BJ (cell line): ENCODE measurements around the gene RAPGEF5. TPM values are rescaled to one million over a fixed set of nuclear protein-coding genes. Genes with fewer than 3 reads are reported as not detected.

Source experiments
- CTCF ChIA-PET: fragments of 350-600 bp; formaldehyde crosslinking; extraction: SDS; loops from one replicate; lab custom pipeline; 2021; ENCODE audit warnings: antibody characterized with exemption, inconsistent platforms; lab: Yijun Ruan, JAX
- POLR2A ChIA-PET: fragments of 300-600 bp; sonication (Branson Sonifier 250); formaldehyde crosslinking; extraction: SDS; loops from one replicate; lab custom pipeline; 2021; ENCODE audit warnings: antibody characterized with exemption; lab: Charles Lee
- DNase-seq: peaks from one replicate; pipeline ENCODE4 v3.0.0-alpha.2; 2011; ENCODE audit warnings: low read depth
- H3K27me3 ChIP-seq: 2 replicates; pipeline ENCODE4 v1.6.0; 2011; ENCODE audit warnings: low read length; ENCODE audit not compliant: control insufficient read depth, insufficient read depth
- H3K36me3 ChIP-seq: 2 replicates; pipeline ENCODE4 v1.5.1; 2011; ENCODE audit warnings: low read length; ENCODE audit not compliant: control insufficient read depth, insufficient read depth
- H3K4me3 ChIP-seq: 2 replicates; pipeline ENCODE4 v1.5.1; 2011; ENCODE audit warnings: low read depth, mild to moderate bottlenecking, control low read depth, low read length
- polyA plus RNA-seq: library from polyadenylated mRNA; depleted of rRNA; stranded (reverse); fragments of >200 nt; gene quantifications from 2 replicates; pipeline ENCODE4 v1.2.3, GENCODE V29; 2011
- TF ChIP-seq, protein P1 (sequence below): IDR thresholded peaks from 2 replicates; pipeline ENCODE4 v1.5.1; 2011; ENCODE audit warnings: low read depth, mild to moderate bottlenecking, control low read depth, inconsistent platforms, low read length, moderate library complexity; ENCODE audit not compliant: insufficient read depth

RAPGEF5 gene
- polyA plus RNA-seq, 1 experiment = not detected

DNA sequence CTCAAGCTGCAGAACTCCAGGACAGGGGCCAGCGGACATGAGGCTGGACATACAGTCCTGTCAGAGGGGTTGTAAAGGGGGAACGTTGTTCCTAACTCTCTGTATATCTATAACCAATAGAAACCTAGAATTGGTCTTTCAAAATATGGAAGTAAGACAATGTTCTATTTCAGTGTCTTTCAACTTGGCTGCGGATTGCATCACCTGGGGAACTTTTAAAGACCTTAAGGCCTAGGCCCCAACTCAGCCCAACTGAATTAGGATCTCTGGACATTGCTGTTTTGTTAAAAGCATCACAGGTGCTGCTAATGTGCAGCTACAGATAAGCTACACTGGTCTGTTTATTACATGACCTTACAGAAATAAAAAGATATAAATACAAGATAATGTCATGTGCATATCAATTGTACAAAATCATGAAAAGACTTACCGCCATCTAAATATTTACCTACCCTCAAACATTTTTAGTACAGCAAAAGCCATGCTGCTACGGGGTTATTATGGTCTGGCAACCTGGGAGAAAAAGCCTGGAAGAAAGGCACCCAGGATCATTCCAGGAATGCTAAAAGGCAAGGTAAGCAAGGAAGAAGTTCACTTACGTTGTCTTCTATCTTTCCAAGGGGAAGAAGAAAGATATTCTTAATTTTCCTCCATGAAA is 169.1 kb downstream of the RAPGEF5 start:
- Histone ChIP-seq H3K4me3 (no peak overlapping the region), H3K27me3 (no peaks in the 10 kb centered on the region), H3K36me3 (no peaks in the 10 kb centered on the region)
- ChIA-PET CTCF (interaction anchor here (1.3 to 1.5 kb wide), 2 partner anchors 14 to 77 kb away, joined by 3 read pairs; no protein-coding TSS in a partner anchor), POLR2A (no interaction called here)
- TF ChIP-seq, protein P1, sequence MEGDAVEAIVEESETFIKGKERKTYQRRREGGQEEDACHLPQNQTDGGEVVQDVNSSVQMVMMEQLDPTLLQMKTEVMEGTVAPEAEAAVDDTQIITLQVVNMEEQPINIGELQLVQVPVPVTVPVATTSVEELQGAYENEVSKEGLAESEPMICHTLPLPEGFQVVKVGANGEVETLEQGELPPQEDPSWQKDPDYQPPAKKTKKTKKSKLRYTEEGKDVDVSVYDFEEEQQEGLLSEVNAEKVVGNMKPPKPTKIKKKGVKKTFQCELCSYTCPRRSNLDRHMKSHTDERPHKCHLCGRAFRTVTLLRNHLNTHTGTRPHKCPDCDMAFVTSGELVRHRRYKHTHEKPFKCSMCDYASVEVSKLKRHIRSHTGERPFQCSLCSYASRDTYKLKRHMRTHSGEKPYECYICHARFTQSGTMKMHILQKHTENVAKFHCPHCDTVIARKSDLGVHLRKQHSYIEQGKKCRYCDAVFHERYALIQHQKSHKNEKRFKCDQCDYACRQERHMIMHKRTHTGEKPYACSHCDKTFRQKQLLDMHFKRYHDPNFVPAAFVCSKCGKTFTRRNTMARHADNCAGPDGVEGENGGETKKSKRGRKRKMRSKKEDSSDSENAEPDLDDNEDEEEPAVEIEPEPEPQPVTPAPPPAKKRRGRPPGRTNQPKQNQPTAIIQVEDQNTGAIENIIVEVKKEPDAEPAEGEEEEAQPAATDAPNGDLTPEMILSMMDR = no peak
- no peak for DNase-seq

DNA sequence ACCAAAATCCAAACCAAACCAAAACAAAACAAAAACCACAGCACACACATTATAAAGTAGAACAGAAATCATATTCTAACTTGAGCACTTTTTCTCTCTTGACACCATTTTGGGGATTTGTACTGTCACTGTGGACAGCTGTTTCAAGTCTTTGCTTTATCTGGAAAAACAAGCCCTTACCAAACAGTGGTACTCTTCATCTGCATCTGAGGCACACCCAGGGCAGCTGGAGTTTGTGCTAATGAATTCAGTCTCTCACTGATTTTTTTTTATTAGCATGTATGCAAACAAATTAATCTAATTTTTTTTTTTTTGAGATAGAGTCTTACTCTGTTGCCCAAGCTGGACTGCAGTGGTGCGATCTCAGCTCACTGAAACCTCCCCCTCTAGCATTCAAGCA is 171.4 kb downstream of the RAPGEF5 start:
- no peaks in the 10 kb centered on the region for H3K27me3 ChIP-seq
- DNase-seq = no peak
- no peak overlapping the region for H3K4me3 ChIP-seq
- ChIA-PET CTCF (no interaction called here), POLR2A (no interaction called here)
- TF ChIP-seq, protein P1 = no peak
- H3K36me3 ChIP-seq = no peaks in the 10 kb centered on the region

DNA sequence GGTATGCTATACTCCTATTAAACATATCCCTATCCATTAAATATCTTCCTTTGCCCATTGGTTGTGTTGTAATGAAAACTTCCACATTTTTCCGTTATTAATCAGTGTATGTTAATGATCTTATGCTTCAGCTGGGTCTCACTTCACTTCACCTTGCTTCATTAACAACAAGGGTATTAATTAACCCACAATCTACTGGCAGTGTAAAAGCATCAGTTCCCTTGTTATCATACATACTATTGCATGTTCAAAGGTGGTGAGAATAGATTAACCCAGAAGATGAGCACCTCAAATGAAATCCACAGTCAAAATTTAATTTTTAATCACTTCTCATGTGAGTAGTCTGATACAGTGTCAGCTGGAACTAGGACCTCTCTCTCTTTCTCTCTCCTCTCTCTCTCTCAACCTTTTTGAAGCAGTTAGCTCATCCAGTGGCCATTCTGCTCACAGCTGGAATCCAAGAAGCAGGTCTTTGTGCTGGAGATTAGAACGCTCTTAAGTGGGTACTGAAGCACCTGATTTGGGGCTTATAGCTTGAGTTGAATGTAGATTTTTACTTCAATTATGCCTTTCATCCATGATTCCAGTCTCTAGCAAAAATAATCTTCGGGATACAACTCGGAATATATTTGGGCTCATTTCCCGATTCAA is 172.3 kb downstream of the RAPGEF5 start:
- no peaks in the 10 kb centered on the region for H3K27me3 ChIP-seq
- TF ChIP-seq, protein P1 = no peak
- ChIA-PET POLR2A (no interaction called here), CTCF (no interaction called here)
- H3K4me3 ChIP-seq = no peak overlapping the region
- H3K36me3 ChIP-seq = no peaks in the 10 kb centered on the region
- no peak for DNase-seq

DNA sequence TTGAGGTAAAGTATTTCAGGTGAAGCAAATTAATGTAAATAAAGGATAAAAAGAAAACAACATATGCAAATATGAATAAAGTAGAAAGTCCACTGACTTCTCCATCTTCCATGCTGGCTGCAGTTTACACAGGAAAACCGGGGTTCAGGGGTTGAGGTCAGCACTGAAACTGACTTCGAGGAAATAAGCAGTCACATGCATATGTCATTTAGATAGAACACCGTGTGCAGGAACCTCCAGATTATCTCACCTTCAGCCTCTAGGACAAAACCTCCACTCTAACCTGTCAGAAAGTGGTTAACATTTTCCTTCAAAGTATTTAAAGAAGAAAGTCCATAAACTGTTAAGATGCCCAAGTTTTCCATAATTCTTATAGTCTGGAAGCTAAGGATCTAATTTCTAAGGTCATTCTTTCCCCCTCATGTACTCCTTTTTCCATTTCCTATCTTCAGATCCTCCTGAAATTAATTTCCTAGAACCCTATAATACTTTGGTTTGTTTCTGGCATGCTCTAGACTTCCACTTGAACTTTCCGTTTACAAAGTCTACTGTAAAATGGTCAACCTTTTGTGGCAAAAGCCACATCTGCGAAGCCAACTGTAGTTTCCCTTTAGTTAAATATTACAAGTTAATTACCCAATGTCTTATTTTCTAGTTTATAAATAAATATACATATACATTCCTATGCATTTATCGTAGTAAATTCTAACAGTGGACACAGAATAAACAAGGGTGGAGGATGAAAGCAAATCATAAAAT is 173.3 kb downstream of the RAPGEF5 start:
- no peaks in the 10 kb centered on the region for H3K36me3 ChIP-seq
- H3K27me3 ChIP-seq = no peaks in the 10 kb centered on the region
- no peak overlapping the region for H3K4me3 ChIP-seq
- CTCF ChIA-PET = no interaction called here
- POLR2A ChIA-PET = no interaction called here
- TF ChIP-seq, protein P1 = no peak
- no peak for DNase-seq

DNA sequence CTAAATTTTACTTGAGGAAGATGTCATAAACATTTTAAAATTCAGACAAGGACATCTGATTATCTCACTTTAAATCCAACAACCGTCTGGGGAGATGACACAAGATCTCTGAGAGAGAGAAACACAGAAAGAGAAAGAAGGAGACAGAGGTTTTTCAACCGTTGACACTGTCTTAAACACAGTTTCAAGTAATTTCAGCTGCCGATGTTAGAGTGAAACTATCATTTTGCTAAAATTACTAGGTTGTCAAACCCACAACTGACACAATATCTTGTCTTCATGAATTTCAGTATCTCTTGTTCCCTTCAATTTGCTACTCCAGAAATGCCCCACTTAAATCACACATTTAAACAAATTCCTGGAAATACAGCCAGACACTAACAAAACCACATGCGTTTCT is 174.8 kb downstream of the RAPGEF5 start:
- TF ChIP-seq, protein P1 = no peak
- ChIA-PET CTCF (no interaction called here), POLR2A (no interaction called here)
- Histone ChIP-seq H3K27me3 (no peaks in the 10 kb centered on the region), H3K36me3 (no peaks in the 10 kb centered on the region), H3K4me3 (no peak overlapping the region)
- no peak for DNase-seq
